ENCODE measurements around the gene GPC5.

DNA sequence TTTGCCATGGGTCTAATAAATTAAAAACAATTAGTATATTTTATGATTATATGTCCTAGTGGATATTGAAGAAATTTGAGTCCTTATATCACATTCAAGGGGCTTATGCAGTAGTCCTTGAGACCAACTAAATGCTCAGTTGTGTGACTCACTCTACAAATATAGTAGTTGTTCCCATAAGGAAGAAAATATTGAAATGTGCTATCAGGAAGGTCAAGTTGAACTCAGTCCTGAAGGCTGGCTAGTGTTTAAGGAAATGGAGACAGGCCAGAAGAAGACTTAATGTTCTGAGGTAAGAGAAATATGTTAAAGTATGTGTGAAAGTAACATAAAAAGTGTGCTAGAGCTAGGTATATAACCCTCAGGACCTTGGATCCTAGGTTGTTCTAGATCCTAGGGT, 1062.1 kb downstream of the GPC5 start:
- TF ChIP-seq POLR2A (IDR thresholded peaks at IDR 0.05; ENCODE audit: low read depth, low read length) (no peak), EZH2 (IDR thresholded peaks at IDR 0.05; ENCODE audit: borderline replicate concordance, low read depth, low read length, severe bottlenecking) (no peak), CTCF (IDR thresholded peaks at IDR 0.05; ENCODE audit: extremely low read depth in 1 of 2, insufficient read depth in 1 of 2, low read depth in 1 of 2, low read length in 2 of 2) (no peak), JUN (IDR thresholded peaks at IDR 0.05; ENCODE audit: borderline replicate concordance, insufficient read depth, insufficient read length, low read depth) (no peak), GATA2 (IDR thresholded peaks at IDR 0.05; ENCODE audit: insufficient read depth, insufficient read length, low read depth, low read length) (no peak), POLR2AphosphoS5 (IDR thresholded peaks at IDR 0.05; ENCODE audit: insufficient read depth, low read depth, low read length) (no peak), FOS (IDR thresholded peaks at IDR 0.05; ENCODE audit: borderline replicate concordance, insufficient read depth, low read length) (no peak), MYC (IDR thresholded peaks at IDR 0.05; ENCODE audit: low read depth, low read length) (no peak)
- TF ChIP-seq, protein P1, sequence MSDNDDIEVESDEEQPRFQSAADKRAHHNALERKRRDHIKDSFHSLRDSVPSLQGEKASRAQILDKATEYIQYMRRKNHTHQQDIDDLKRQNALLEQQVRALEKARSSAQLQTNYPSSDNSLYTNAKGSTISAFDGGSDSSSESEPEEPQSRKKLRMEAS (IDR thresholded peaks at IDR 0.05; ENCODE audit: insufficient read depth, insufficient read length): no peak

Measured in endothelial cell of umbilical vein (primary cell).